Mesodermal cell (in vitro differentiated cells): ENCODE data around the gene TMEM86B.

Experiments
- H3K27ac ChIP-seq: 2 replicates; pipeline ENCODE4 v1.7.0; 2013; ENCODE audit warnings: mild to moderate bottlenecking, low read depth, low read length, moderate library complexity; ENCODE audit not compliant: severe bottlenecking
- H3K36me3 ChIP-seq: 2 replicates; pipeline ENCODE4 v1.7.1; 2013; ENCODE audit warnings: mild to moderate bottlenecking, low read length, moderate library complexity; ENCODE audit not compliant: control insufficient read depth, insufficient read depth
- H3K4me1 ChIP-seq: one replicate; pipeline ENCODE4 v1.7.1; 2013; ENCODE audit warnings: mild to moderate bottlenecking, low read length; ENCODE audit not compliant: insufficient read depth, control insufficient read depth, poor library complexity, severe bottlenecking
- H3K4me3 ChIP-seq: 2 replicates; pipeline ENCODE4 v1.7.0; 2013; ENCODE audit warnings: low read length, control low read depth, mild to moderate bottlenecking; ENCODE audit not compliant: insufficient read depth, poor library complexity, severe bottlenecking; ENCODE audit errors: extremely low read depth
- H3K9me3 ChIP-seq: 2 replicates; pipeline ENCODE4 v1.7.1; 2013; ENCODE audit warnings: mild to moderate bottlenecking, low read length, moderate library complexity; ENCODE audit not compliant: control insufficient read depth
- WGBS, 2 experiments: methylation state at CpG; one replicate each; pipeline ENCODE4 v1.1.5; 2013; ENCODE audit warnings: missing lambda C conversion rate in 2 of 2; ENCODE audit not compliant: insufficient coverage in 2 of 2; 5-methylcytosine and 5-hydroxymethylcytosine counted together

Gene TMEM86B

GRCh38 chr19:55248166-55248675 is 19.7 kb upstream of the TMEM86B start:
- 91 to 93% methylated on average over 10 of the region's 10 CpGs for WGBS, 2 experiments
- no peaks in the 10 kb centered on the region for H3K9me3 ChIP-seq
- peaks cover 53% of the 10 kb centered on the region for H3K36me3 ChIP-seq
- peaks cover 18% of the 10 kb centered on the region for H3K4me1 ChIP-seq
- no peak overlapping the region for H3K4me3 ChIP-seq
- no peak overlapping the region for H3K27ac ChIP-seq

- Histone ChIP-seq H3K27ac (no peak overlapping the region), H3K9me3 (no peaks in the 10 kb centered on the region), H3K4me1 (peaks cover 18% of the 10 kb centered on the region), H3K36me3 (peaks cover 54% of the 10 kb centered on the region), H3K4me3 (no peak overlapping the region)
- WGBS, 2 experiments, result 87 to 91% methylated on average over 7 to 8 of the region's 10 CpGs
Measured at GRCh38 chr19:55247621-55248099, 19.1 kb upstream of the TMEM86B start.

DNA sequence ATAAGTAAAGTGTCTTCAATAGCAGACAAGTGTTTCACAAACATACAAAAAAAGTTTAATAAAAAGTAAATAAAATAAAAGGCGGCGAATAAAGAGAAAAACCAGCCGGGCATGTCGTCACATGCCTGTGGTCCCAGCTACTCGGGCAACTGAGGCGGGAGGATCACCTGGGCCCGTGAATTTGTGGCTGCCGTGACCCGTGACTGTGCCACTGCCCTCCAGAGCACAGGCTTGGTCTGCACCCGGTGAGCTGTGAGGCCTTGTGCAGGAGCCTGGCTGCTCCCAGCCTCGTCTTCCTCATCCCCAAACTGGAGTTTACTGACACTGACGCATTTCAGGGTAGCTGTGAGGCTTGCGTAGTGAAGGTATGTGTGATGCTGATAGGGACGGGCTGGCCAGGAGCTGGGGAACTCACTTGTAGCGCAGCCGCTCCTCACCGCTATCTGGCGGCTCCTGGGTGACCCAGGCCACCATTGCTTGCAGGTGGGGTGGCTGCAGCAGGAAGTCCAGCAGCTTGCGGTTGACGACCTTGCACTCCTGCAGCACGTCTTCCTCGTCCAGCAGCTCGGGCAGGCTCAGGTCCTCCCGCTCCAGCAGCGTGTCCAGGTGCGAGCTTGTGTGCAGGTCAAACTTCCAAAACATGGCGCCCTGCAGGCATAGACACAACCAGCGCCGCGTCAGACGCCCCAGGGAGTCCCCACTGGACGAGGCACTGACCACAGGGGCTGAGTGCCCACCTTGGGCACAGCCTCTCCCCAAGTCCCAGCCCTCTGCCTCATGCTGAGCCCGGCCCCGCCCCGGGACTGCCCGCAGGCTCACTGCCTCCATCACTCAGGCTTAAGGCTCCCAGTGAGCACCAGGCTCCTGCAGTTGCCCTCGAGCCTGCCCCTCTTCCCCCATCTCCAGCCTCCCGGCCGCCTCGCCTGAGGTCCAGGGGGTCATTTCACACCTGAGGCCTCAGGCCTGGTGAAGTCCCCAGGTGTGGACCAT is 18.2 kb upstream of the TMEM86B start:
- Histone ChIP-seq H3K9me3 (no peaks in the 10 kb centered on the region), H3K4me3 (no peak overlapping the region), H3K4me1 (peaks cover 14% of the 10 kb centered on the region), H3K27ac (no peak overlapping the region), H3K36me3 (peaks cover 61% of the 10 kb centered on the region)
- WGBS, 2 experiments, result 93 to 95% methylated on average over 28 to 37 of the region's 40 CpGs

DNA sequence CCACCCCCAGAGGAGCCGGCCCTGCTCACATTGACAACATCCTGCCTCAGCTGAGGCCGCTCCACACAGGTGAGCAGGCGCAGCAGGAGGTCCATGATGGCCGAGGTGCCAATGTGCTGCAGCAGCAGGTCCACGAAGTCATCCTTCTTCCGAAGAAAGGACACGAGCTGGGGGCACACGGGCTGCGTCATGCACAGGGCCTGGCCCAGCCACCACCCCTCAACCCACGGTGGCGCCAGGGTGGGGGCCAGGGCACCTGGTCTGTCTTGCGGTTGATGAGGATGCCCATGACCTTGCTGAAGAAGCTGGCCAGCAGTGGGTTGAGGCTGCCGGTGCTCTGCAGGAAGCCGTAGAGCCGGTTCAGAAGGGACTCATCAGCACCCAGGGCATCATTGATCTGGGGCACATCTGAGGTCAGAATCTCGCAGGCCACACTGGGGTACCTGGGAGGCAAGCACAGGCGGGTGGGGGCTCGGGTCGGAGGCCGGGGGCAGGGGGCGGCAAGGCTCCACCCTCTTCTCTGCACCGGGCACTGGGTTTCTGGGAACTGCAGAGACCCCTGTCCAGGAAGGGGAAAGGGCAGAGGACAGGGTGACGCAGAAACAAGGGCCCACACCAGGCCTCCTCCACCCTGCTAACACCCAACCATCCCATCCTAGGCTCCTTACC is 16.8 kb upstream of the TMEM86B start:
- H3K4me3 ChIP-seq, result no peak overlapping the region
- no peaks in the 10 kb centered on the region for H3K9me3 ChIP-seq
- peaks cover 66% of the 10 kb centered on the region for H3K36me3 ChIP-seq
- no peak overlapping the region for H3K27ac ChIP-seq
- WGBS, 2 experiments, result 94 to 99% methylated on average over 15 to 21 of the region's 23 CpGs
- peaks cover 9% of the 10 kb centered on the region for H3K4me1 ChIP-seq

- H3K36me3 ChIP-seq, result peaks cover 77% of the 10 kb centered on the region
- peaks cover 7% of the 10 kb centered on the region for H3K4me1 ChIP-seq
- 98% methylated on average over 9 to 11 of the region's 12 CpGs for WGBS, 2 experiments
- H3K9me3 ChIP-seq, result no peaks in the 10 kb centered on the region
- H3K27ac ChIP-seq, result no peak overlapping the region
- no peak overlapping the region for H3K4me3 ChIP-seq
Measured at GRCh38 chr19:55244004-55244680, 15.6 kb upstream of the TMEM86B start.

DNA sequence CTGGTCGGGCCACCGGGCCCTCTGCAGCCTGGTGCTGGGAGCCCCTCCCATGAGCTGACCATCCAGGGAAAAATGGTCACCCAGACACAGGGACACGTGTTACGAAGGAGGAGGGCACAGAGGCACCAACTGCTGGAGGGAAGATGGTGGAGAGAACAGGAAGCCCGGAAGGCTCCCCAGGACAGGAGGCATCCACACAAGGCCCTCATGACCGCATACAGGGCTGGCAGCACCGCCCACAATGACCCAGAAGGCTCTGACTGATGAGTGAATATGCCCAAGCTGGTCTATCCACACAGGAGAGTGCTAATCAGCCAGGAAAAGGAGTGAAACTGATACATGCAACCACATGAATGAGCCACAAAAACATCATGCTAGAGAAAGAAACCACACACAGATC is 14.0 kb upstream of the TMEM86B start:
- WGBS, 2 experiments, result 90 to 92% methylated on average over 6 to 7 of the region's 7 CpGs
- H3K36me3 ChIP-seq, result peaks cover 93% of the 10 kb centered on the region

DNA sequence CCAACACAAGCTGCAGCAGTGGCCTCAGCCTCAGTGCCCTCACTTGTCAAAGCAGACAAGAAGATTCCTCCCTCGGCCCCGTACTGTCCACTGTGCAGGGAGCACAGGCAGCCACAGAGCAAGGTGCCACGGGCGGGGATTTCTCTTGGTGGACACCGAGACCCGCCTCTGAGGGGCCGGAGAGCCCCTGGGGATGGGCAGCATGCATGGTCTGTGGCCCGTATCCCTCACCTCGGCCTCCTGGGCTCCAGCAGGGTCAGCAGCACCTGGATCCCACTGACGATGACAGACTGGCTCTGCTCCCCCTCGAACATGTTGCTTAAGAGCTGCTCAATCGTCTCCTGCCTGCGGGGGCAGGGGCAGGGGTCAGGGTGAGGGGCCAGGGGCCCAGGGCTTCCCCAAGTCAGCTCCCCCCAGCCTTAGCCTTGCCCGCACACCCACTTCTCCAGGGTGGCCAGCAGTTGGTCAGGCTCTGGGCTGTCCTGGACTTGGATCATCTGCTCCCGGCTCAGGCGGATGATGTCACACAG is 13.4 kb upstream of the TMEM86B start:
- peaks cover 94% of the 10 kb centered on the region for H3K36me3 ChIP-seq
- H3K4me3 ChIP-seq, result no peak overlapping the region
- H3K4me1 ChIP-seq, result no peaks in the 10 kb centered on the region
- no peak overlapping the region for H3K27ac ChIP-seq
- H3K9me3 ChIP-seq, result no peaks in the 10 kb centered on the region
- 93 to 99% methylated on average over 10 to 16 of the region's 16 CpGs for WGBS, 2 experiments

More for the DNA sequence above, 14.0 kb upstream of the TMEM86B start:
- no peak overlapping the region for H3K4me3 ChIP-seq
- H3K4me1 ChIP-seq, result no peaks in the 10 kb centered on the region
- H3K9me3 ChIP-seq, result no peaks in the 10 kb centered on the region
- no peak overlapping the region for H3K27ac ChIP-seq

DNA sequence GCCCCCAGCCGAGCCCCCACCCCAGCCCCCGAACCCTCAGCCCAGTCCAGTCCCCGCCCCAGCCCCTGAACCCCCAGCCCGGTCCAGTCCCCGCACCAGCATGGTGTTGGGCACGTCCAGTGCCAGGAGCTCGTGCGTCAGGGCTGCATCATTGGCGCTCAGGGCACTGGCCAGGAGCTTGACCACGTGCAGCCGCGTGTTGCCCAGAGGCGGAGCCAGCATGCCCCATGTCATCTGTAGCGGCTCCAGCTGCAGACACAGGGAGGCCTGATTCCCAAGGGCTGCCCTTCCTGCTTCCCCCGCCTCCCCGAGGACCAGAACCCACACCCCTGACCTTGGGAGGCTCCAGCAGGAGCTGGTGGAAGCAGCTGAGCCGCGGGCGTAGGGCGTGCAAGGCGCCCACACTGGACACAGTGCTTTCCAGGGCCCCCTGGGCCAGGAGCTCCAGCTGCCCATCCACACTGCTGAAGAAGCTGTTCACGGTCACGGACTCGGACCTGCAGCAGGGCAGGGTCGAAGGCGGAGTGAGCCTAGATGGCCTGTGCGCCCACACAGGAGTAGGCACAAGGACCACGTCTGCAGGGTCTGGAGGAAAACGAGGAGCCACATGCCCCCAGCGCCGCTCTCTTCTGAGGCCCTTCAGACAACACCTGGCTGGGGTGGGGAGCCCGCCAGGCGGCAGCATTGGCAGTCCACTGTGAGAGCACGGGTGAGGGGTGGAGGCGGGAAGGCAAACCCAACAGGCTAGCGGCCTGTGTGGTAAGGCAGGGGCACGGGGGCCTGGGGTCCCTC is 12.8 kb upstream of the TMEM86B start:
- H3K4me1 ChIP-seq, result no peaks in the 10 kb centered on the region
- no peak overlapping the region for H3K4me3 ChIP-seq
- WGBS, 2 experiments, result 97 to 98% methylated on average over 26 to 33 of the region's 37 CpGs
- H3K36me3 ChIP-seq, result peaks cover 94% of the 10 kb centered on the region
- no peak overlapping the region for H3K27ac ChIP-seq
- H3K9me3 ChIP-seq, result no peaks in the 10 kb centered on the region

DNA sequence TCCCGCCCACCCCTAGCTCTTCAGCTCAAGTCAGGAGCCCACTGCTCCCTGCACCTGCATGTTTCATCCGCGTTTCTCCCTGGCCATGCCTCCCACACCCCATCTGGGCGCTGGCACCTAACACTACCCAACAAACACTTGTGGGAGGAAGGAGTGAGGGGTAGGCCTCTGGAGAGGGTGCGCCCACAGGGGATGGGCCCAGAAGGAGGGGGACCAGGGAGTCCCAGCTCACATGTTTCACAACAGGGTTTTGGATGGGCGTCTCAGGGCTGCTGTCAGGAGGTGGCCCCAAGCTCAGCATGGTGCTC is 12.1 kb upstream of the TMEM86B start:
- 97 to 100% methylated on average over 2 to 3 of the region's 6 CpGs for WGBS, 2 experiments
- no peaks in the 10 kb centered on the region for H3K4me1 ChIP-seq
- H3K4me3 ChIP-seq, result no peak overlapping the region
- peaks cover 94% of the 10 kb centered on the region for H3K36me3 ChIP-seq
- no peaks in the 10 kb centered on the region for H3K9me3 ChIP-seq
- H3K27ac ChIP-seq, result no peak overlapping the region

- Histone ChIP-seq H3K4me1 (no peaks in the 10 kb centered on the region), H3K36me3 (peaks cover 91% of the 10 kb centered on the region), H3K9me3 (no peaks in the 10 kb centered on the region), H3K4me3 (no peak overlapping the region), H3K27ac (no peak overlapping the region)
- WGBS, 2 experiments, result 96 to 98% methylated on average over 11 to 12 of the region's 12 CpGs
Measured at GRCh38 chr19:55239004-55239403, 10.4 kb upstream of the TMEM86B start.
